Measurements from ENCODE around the gene PRR5. TPM values are rescaled to one million over a fixed set of nuclear protein-coding genes. Genes with fewer than 3 reads are reported as not detected.
A peak's percentile ranks its signal among the peaks of the same experiment; 100 is the strongest.

PRR5 gene
- total RNA-seq, 1 donor from 2014 or later = 22.7 TPM

DNA sequence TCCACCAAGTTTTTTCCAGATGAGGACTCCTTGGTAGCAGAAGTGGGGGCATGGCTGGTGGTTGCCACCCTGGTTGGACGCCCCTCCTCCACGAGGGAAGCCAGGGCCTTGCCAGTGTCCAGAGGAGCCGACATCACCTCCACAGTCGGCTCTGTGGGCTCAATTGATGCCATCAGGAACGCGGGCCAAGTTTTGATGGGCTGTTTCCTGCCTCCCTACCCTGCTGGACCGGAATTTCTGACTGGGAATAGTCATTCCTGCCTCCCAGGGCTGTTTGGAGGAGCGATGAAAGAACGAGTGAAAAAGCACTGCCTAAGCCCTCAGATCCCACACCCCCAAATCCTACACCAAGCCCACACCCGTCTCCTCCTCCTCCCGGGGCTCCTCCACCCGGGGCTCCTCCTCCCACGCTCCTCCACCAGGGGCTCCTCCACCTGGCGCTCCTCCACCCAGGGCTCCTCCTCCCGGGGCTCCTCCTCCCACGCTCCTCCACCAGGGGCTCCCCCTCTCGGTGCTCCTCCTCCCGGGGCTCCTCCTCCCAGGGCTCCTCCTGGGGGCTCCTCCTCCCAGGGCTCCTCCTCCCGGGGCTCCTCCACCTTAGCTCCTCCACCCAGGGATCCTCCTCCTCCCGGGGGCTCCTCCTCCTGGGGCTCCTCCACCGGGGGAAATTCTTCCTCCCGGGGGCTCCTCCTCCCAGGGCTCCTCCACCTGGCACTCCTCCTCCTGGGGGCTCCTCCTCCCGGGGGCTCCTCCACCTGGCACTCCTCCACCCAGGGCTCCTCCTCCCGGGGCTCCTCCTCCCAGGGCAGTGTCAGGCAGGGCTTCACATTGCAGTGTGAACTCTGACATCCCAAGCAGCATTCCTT lies 10.0 kb upstream of the PRR5 start:
- Mint-ChIP-seq H3K36me3 (ENCODE audit: low read depth) (no peaks in the 10 kb centered on the region), H3K27ac (no peak overlapping the region), H3K4me1 (peaks cover under 1% of the 10 kb centered on the region), H3K4me3 (no peak overlapping the region), H3K9me3 (no peaks in the 10 kb centered on the region), H3K27me3 (peaks cover 2% of the 10 kb centered on the region)
- DNase-seq = no peak
- intact Hi-C loops (cut with micrococcal nuclease) = no loop called here

- no peak for DNase-seq
- peaks cover 2% of the 10 kb centered on the region for H3K27me3 Mint-ChIP-seq
- H3K9me3 Mint-ChIP-seq = no peaks in the 10 kb centered on the region
- intact Hi-C loops (cut with micrococcal nuclease) = no loop called here
- no peak overlapping the region for H3K27ac Mint-ChIP-seq
- no peaks in the 10 kb centered on the region for H3K36me3 Mint-ChIP-seq (ENCODE audit: low read depth)
- H3K4me1 Mint-ChIP-seq = no peaks in the 10 kb centered on the region
- H3K4me3 Mint-ChIP-seq = no peak overlapping the region
These were observed 9.4 kb upstream of the PRR5 start for GRCh38 chr22:44692662-44693007.

- no peak overlapping the region for H3K27ac Mint-ChIP-seq
- no peak overlapping the region for H3K4me3 Mint-ChIP-seq
- no peak for DNase-seq
- H3K4me1 Mint-ChIP-seq = no peaks in the 10 kb centered on the region
- peaks cover 2% of the 10 kb centered on the region for H3K27me3 Mint-ChIP-seq
- H3K36me3 Mint-ChIP-seq (ENCODE audit: low read depth) = no peaks in the 10 kb centered on the region
- no peaks in the 10 kb centered on the region for H3K9me3 Mint-ChIP-seq
- intact Hi-C loops (cut with micrococcal nuclease) = no loop called here
These were observed 8.9 kb upstream of the PRR5 start for GRCh38 chr22:44693145-44693544.

- Mint-ChIP-seq H3K27me3 (peaks cover 2% of the 10 kb centered on the region), H3K4me3 (no peak overlapping the region), H3K9me3 (no peaks in the 10 kb centered on the region), H3K36me3 (ENCODE audit: low read depth) (no peaks in the 10 kb centered on the region), H3K27ac (no peak overlapping the region), H3K4me1 (no peaks in the 10 kb centered on the region)
- intact Hi-C loops (cut with micrococcal nuclease) = no loop called here
- no peak for DNase-seq
These were observed 8.2 kb upstream of the PRR5 start for GRCh38 chr22:44693756-44694155.

DNA sequence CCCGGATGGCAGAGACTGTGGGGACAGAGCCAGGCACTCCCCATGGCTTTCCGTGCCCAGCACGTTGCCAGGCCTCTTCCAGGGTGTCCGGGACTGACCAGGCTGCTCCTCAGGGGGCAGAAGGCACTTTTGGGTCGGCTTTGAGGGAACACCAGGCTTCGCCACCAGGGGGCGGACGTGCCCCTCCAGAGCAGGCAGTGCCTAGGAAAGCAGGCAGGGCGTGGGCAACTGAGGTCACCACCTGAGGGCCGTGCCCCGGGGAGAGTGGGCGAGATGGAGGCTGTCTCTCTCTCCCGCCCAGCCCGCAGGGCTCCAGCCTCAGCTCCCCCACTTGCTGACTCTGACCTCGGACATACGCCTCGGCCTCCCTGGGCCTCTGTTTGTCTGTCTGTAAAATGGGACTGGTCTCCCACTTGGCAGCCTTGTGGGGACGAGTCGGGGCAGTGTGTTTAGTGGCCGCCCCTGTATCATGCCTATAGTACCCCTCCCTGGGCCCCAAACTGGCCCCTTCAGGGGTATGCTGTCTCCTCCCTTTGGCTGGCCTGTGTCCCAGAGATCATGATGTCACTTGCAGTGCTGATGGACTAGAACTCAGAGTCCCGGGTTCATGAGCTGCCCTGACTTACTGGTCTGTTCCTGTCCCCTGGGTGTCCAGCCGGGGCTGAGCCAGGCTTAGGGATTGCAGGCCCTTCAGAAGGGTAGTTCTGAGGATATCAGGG lies 4.4 kb upstream of the PRR5 start:
- DNase-seq = peak; percentile 95
- Mint-ChIP-seq H3K9me3 (no peaks in the 10 kb centered on the region), H3K27ac (no peak overlapping the region), H3K36me3 (ENCODE audit: low read depth) (no peaks in the 10 kb centered on the region), H3K4me1 (peaks cover 2% of the 10 kb centered on the region), H3K4me3 (no peak overlapping the region), H3K27me3 (peaks cover 2% of the 10 kb centered on the region)
- intact Hi-C loops (cut with micrococcal nuclease) = loop anchor here (1.0 kb wide), 1 partner anchor 38 kb away; no protein-coding TSS in a partner anchor

- peaks cover 5% of the 10 kb centered on the region for H3K27me3 Mint-ChIP-seq
- no peaks in the 10 kb centered on the region for H3K36me3 Mint-ChIP-seq (ENCODE audit: low read depth)
- no peaks in the 10 kb centered on the region for H3K9me3 Mint-ChIP-seq
These were observed 3.2 kb upstream of the PRR5 start for GRCh38 chr22:44698531-44699421.

DNA sequence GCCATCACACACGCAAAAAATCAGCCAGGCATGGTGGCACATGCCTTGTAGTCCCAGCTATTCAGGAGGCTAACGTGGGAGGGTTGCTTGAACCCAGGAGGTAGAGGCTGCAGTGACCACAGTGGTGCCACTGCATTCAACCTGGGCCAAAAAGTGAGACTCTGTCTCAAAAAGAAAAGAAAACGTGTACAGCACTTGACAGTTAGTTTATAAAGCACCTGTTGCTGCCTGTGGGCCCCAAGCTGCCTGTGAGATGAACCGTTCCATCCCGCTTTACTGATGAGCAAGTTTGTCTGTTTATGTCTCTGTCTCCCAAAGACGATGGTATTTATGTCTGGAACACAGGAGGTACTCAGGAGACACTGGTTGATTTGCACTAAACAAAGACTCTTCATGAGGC lies 1.5 kb upstream of the PRR5 start:
- Mint-ChIP-seq H3K27me3 (peaks cover 4% of the 10 kb centered on the region), H3K9me3 (no peaks in the 10 kb centered on the region), H3K4me3 (no peak overlapping the region), H3K4me1 (peaks cover 4% of the 10 kb centered on the region), H3K27ac (no peak overlapping the region), H3K36me3 (ENCODE audit: low read depth) (no peaks in the 10 kb centered on the region)
- DNase-seq = no peak
- intact Hi-C loops (cut with micrococcal nuclease) = no loop called here

More at GRCh38 chr22:44698531-44699421, 3.2 kb upstream of the PRR5 start:
- intact Hi-C loops (cut with micrococcal nuclease) = no loop called here
- Mint-ChIP-seq H3K4me1 (peaks cover 4% of the 10 kb centered on the region), H3K27ac (no peak overlapping the region), H3K4me3 (no peak overlapping the region)
- DNase-seq = no peak

- peaks cover 4% of the 10 kb centered on the region for H3K4me1 Mint-ChIP-seq
- H3K27me3 Mint-ChIP-seq = peaks cover 3% of the 10 kb centered on the region
- H3K9me3 Mint-ChIP-seq = no peaks in the 10 kb centered on the region
- H3K36me3 Mint-ChIP-seq (ENCODE audit: low read depth) = no peaks in the 10 kb centered on the region
- DNase-seq = no peak
- H3K4me3 Mint-ChIP-seq = peak overlapping the region; percentile 72
- intact Hi-C loops (cut with micrococcal nuclease) = no loop called here
- H3K27ac Mint-ChIP-seq = peak overlapping the region; percentile 68
These were observed 715 bp upstream of the PRR5 start for GRCh38 chr22:44701187-44701790.

DNA sequence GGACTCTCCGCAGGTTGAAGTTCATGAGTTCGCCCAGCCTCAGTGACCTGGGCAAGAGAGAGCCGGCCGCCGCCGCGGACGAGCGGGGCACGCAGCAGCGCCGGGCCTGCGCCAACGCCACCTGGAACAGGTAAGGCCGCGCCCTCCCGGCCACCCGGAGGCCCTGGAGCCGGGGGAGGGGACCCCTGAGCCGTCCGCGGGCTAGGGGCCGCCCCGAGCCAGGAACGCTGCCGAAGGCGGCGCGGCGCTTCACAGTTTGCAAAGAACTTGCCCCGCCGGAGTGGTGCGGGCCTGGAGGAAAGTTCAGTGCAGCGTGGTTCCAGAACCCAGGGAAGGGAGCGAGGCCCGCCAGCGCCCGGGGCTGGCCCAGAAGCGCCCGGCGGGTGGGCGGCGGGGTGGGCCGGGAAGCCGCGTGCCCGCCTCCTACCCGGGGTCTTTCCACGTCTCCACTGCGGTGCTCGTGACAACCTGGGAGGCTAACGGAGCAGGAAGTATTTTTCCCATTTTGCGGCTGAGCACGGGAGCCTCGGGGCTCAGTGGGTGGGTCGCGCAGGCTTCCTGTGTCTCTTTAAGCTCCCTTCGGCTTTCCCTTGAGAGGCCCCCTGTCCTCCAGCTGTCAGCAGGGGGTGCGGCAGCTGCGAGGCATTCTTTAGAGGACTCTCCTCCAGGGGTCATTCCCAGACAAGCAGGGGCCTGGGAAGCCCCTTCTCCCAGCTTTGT lies 635 bp downstream of the PRR5 start:
- DNase-seq = peak; percentile 79
- no peaks in the 10 kb centered on the region for H3K9me3 Mint-ChIP-seq
- peak overlapping the region; percentile 34 for H3K27ac Mint-ChIP-seq
- intact Hi-C loops (cut with micrococcal nuclease) = loop anchor here (1.0 kb wide), 1 partner anchor 17 kb away; no protein-coding TSS in a partner anchor
- H3K4me3 Mint-ChIP-seq = peak overlapping the region; percentile 75
- H3K4me1 Mint-ChIP-seq = peaks cover 4% of the 10 kb centered on the region
- no peaks in the 10 kb centered on the region for H3K36me3 Mint-ChIP-seq (ENCODE audit: low read depth)
- peaks cover 3% of the 10 kb centered on the region for H3K27me3 Mint-ChIP-seq

- DNase-seq = no peak
- intact Hi-C loops (cut with micrococcal nuclease) = no loop called here
- no peak overlapping the region for H3K27ac Mint-ChIP-seq
- no peaks in the 10 kb centered on the region for H3K9me3 Mint-ChIP-seq
- peaks cover 4% of the 10 kb centered on the region for H3K4me1 Mint-ChIP-seq
- H3K4me3 Mint-ChIP-seq = peak overlapping the region; percentile 75
- H3K36me3 Mint-ChIP-seq (ENCODE audit: low read depth) = peaks cover 1% of the 10 kb centered on the region
- peaks cover 3% of the 10 kb centered on the region for H3K27me3 Mint-ChIP-seq
These were observed 1.4 kb downstream of the PRR5 start for GRCh38 chr22:44703255-44703870.

- Mint-ChIP-seq H3K27ac (no peak overlapping the region), H3K4me3 (peak overlapping the region; percentile 75), H3K4me1 (peaks cover 4% of the 10 kb centered on the region), H3K9me3 (no peaks in the 10 kb centered on the region), H3K27me3 (peaks cover 3% of the 10 kb centered on the region), H3K36me3 (ENCODE audit: low read depth) (peaks cover 1% of the 10 kb centered on the region)
- intact Hi-C loops (cut with micrococcal nuclease) = no loop called here
- no peak for DNase-seq
These were observed 2.4 kb downstream of the PRR5 start for GRCh38 chr22:44704159-44705021.

DNA sequence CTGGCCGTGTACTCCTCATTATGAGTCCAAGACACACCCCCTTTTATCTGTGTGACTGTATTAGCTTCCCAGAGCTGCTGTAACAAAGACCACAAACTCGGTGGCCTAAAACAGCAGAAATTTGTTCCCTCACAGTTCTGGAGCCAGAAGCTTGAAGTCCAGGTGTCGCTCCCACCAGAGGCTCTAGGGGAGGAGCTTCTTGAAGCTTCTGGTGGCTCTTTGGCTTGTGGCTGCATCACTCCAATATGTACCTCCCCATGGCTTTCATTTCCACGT lies 3.0 kb downstream of the PRR5 start:
- no peak overlapping the region for H3K4me3 Mint-ChIP-seq

More for the DNA sequence above, 3.0 kb downstream of the PRR5 start:
- peaks cover 3% of the 10 kb centered on the region for H3K27me3 Mint-ChIP-seq
- no peak for DNase-seq
- no peak overlapping the region for H3K27ac Mint-ChIP-seq
- intact Hi-C loops (cut with micrococcal nuclease) = no loop called here
- H3K9me3 Mint-ChIP-seq = no peaks in the 10 kb centered on the region
- H3K36me3 Mint-ChIP-seq (ENCODE audit: low read depth) = peaks cover 1% of the 10 kb centered on the region
- H3K4me1 Mint-ChIP-seq = peaks cover 4% of the 10 kb centered on the region
